UCSD-AML1 (cell line): ENCODE data around the gene RFXAP.
A peak's percentile ranks its signal among the peaks of the same experiment; 100 is the strongest.
"Not testable (repeated sequence)": the region's sequence is repeated elsewhere in the genome, so short reads cannot be mapped to it uniquely, and the experiment has no call there.

Experiments
- DNase-seq: peaks from one replicate; lab custom pipeline; 2025; ENCODE audit not compliant: unreplicated experiment; lab: John Stamatoyannopoulos, UW

Gene RFXAP, protein sequence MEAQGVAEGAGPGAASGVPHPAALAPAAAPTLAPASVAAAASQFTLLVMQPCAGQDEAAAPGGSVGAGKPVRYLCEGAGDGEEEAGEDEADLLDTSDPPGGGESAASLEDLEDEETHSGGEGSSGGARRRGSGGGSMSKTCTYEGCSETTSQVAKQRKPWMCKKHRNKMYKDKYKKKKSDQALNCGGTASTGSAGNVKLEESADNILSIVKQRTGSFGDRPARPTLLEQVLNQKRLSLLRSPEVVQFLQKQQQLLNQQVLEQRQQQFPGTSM

GRCh38 chr13:36818804-36819738, at the start of gene RFXAP:
TSS of gene RFXAP (plus strand) at chr13:36819222. CDS start at chr13:36819358, 136 bp downstream.
- peak; percentile 94 for DNase-seq

DNA sequence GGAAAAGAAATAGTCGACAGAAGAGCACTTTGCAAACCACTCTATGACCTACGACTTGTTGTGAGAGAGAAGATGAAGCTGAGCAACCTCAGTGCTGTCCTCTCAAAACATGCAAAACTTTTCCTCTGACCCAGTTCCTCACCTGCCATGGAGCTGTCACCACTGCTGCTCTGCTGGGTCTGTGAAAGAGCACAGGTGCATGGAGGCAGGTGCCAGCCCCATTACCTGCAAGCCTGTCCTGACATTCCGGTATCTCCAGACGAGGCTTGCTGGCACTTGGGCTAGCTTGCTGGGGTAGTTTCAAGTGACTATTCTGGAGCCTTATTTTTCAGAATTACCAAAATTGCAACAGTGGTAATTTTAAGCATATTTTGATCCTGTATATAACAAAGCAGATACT, 49.5 kb upstream of the RFXAP start:
- DNase-seq, result no peak

DNA sequence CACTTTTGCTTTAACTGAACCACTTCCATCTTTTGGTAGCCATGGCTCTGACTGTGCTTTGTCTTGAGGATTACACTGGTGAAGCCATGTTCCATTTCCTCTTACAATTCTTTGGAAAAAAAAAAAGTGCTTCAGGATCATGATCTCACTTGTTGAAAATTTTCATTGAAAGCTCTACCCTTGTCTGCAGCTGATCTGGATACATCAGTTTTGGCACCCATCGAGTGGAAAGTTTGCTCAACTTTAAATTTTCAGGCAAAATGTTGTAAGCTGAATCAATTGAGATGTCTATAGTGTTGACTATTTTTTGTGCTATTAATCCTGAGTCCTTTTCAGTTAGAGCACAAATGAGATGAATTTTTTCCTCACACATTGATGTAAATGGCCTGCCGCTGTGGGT, 48.3 kb upstream of the RFXAP start:
- no peak for DNase-seq

GRCh38 chr13:36772853-36773252, 46.2 kb upstream of the RFXAP start:
- no peak for DNase-seq

GRCh38 chr13:36774931-36775330, 44.1 kb upstream of the RFXAP start:
- DNase-seq, result no peak

DNA sequence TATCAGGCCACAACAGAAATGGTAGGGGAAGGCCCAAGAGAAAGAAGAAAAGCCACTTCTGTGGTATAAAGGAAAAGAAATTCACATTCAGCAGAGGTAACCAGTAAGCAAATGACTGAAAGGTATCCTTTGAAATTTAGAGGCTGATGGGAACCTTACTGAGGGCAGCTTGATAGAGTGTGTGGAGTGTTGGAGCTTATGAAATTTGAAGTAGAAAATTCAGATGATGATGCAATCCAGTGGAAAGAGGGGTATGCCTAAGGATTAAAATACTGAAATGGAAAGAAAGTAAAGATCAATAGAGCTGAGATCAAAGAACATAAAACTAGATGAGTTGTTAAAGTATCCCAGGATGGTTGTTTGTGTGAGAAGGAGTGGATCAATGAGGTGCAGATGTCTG, 42.8 kb upstream of the RFXAP start:
- no peak for DNase-seq

DNA sequence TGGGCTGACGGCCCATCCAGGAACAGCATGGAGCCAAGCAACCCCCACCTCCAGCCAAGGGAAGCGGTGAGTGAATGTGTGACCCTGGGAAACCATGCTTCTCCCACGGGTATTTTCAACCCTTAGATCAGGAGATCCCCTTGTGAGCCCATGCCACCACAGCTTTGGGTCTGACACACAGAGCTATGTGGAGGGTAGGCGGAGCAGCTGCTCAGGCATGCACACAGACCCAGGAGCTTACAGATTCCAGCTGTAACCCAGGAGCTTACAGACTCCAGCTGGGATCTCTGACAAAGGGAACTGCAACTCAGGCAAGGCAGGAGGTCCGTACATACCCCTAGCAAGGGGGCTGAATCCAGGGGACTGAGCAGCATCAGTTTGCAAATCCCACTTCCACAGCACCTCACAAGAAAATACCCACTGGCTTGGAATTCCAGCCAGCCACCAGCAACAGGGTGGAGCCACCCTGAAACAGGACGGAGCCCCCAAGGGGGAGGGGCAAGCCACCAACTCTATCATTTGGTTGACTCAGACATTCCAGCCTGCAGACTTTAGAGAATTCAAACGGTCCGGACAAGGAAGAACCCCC, 40.8 kb upstream of the RFXAP start:
- DNase-seq, result no peak

- no peak for DNase-seq
These were observed 35.1 kb upstream of the RFXAP start for GRCh38 chr13:36783890-36784289.

DNA sequence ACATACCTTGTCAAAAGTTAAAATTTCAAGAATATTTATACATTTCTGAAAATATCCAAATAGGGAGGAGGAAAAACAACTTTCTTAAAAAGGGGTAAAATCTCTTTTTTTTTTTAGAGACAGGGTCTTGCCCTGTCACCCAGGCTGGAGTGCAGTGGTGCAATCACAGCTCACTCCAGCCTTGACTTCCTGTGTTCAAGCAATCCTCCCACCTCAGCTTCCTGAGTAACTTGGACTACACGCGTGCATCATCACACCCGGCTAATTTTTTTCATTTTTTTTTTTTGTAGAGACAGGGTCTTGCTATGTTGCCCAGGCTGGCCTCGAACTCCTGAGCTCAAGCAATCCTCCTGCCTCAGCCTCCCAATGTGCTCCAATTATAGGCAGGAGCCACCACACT, 32.8 kb upstream of the RFXAP start:
- DNase-seq, result not testable (repeated sequence)

GRCh38 chr13:36787181-36787580, 31.8 kb upstream of the RFXAP start:
- DNase-seq, result peak; percentile 11

- no peak for DNase-seq
These were observed 30.7 kb upstream of the RFXAP start for GRCh38 chr13:36788276-36788675.

GRCh38 chr13:36789061-36789460, 30.0 kb upstream of the RFXAP start:
- no peak for DNase-seq

- no peak for DNase-seq
These were observed 29.3 kb upstream of the RFXAP start for GRCh38 chr13:36789730-36790129.

DNA sequence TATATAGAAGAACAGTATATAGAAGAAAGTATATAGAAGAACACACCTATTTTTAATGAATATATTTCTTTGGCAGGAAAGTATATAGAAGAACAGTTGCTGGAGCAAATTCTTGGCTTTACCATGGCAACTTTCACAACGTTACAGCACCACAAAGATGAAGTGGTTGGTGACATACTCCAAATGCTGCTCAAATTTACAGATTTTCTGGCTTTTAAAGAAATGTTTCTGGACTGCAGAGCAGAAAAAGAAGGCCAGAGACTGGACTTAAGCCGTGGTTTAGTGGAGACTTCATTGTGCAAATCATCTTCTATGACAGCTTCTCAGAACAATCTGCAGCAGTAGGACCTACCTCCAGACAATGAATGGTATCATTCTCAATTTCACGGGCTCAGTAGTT, 24.3 kb upstream of the RFXAP start:
- DNase-seq, result no peak

GRCh38 chr13:36795463-36795862, 23.6 kb upstream of the RFXAP start:
- no peak for DNase-seq

DNA sequence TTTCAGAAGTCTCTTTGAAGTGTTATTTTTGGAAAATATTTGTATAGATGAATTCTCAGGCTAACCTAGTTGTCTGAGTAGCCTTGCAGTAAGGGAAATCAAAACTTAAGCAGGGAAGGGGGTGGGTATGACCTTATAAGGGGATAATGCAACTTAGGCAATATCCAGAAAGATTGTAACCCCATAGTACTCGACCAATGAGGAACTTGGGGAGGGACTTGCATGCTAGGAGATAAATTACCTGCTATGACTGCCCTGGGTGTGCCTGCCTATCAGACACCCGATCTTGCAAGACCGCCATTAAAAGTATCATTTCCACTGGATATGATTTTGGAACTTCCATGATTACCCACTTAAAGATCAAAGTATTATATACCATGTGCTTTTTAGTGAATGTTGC, 23.0 kb upstream of the RFXAP start:
- no peak for DNase-seq

DNA sequence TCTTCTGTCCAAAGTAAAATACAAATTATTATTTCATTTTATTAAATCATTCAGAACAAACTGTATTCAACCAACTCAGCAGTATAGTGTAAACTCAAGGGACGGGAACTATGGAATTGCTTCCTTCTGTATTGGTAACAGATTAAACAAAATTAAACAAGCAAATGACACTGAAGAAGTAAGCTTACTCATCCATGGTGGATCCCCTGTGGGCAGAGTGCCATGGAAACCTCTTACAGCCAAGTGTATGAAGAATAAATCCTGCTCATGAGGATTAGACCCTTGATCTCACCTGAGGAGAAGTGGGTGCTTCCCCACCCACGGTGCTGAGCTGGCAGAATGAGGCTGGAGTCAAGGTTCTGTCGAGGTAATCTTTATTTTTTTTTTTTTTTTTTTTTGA, 18.0 kb upstream of the RFXAP start:
- no peak for DNase-seq

DNA sequence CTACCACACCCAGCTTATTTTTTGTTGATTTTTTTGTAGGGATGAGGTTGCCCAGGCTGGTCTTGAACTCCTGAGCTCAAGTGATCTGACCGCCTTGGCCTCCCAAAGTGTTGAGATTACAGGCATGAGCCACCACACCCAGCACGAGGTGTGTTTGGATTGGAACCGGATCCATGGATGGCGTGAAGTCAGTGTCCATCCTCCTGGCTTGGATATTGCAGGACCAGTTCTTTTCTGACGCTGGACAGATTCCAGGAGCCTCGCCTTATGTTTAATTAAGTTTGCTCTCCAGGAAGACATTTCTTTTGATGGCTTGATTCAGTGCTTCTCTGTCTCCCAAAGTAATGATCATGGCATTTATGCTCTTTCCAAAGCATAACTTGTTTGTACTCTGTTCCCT, 14.4 kb upstream of the RFXAP start:
- DNase-seq, result no peak

- DNase-seq, result no peak
These were observed 12.9 kb upstream of the RFXAP start for GRCh38 chr13:36806102-36806501.

- DNase-seq, result no peak
These were observed 11.4 kb upstream of the RFXAP start for GRCh38 chr13:36807616-36808015.

- DNase-seq, result no peak
These were observed 5.8 kb upstream of the RFXAP start for GRCh38 chr13:36813225-36813624.

GRCh38 chr13:36814465-36814864, 4.6 kb upstream of the RFXAP start:
- DNase-seq, result peak; percentile 12
